A549 (cell line): Measurements from ENCODE around the gene ATL1. TPM values are rescaled to one million over a fixed set of nuclear protein-coding genes. Genes with fewer than 3 reads are reported as not detected.
A peak's percentile ranks its signal among the peaks of the same experiment; 100 is the strongest.

Experiments used
- ATAC-seq, 2 experiments: fragments of 200-7000 bp in 1 of 2; fragments of >200 bp in 1 of 2; cut with Nextera tagmentation in 1 of 2; cut with Tn5 transposase in 1 of 2; 3 replicates each; pipeline versions ENCODE4 v1.8.0 to v1.9.1; 2018 to 2020; ENCODE audit warnings: mild to moderate bottlenecking in 1 of 2, moderate library complexity in 1 of 2
- CTCF ChIA-PET: fragments of 300-600 bp; sonication (Branson Sonifier 250); formaldehyde crosslinking; extraction: SDS; loops from one replicate; lab custom pipeline; 2021; ENCODE audit warnings: antibody characterized with exemption, inconsistent platforms; lab: Yijun Ruan, JAX
- POLR2A ChIA-PET: fragments of 350-600 bp; formaldehyde crosslinking; extraction: SDS; loops from one replicate; lab custom pipeline; 2021; ENCODE audit warnings: antibody characterized with exemption, inconsistent platforms; lab: Yijun Ruan, JAX
- DNase-seq, 2 experiments: peaks; one replicate each; pipeline versions ENCODE4 v3.0.0 to v3.0.0-alpha.2; 2011 to 2016; ENCODE audit warnings: low read depth in 1 of 2, low spot score in 1 of 2
- FAIRE-seq: peaks from 2 replicates; lab custom pipeline; 2011; peaks lifted over from hg19 to GRCh38; lab: Jason Lieb, UNC
- H3K27ac ChIP-seq, 2 experiments: fragments of >200 bp; sonication (Bioruptor Twin); formaldehyde crosslinking; 3 replicates each; pipeline ENCODE4 v1.5.1; 2016 to 2017
- H3K4me1 ChIP-seq: fragments of >200 bp; sonication (Bioruptor Twin); formaldehyde crosslinking; 3 replicates; pipeline ENCODE4 v1.6.1; 2016
- H3K4me2 ChIP-seq: fragments of >200 bp; sonication (Bioruptor Twin); formaldehyde crosslinking; 3 replicates; pipeline ENCODE4 v1.6.1; 2016
- H3K4me3 ChIP-seq: fragments of >200 bp; sonication (Bioruptor Twin); formaldehyde crosslinking; 3 replicates; pipeline ENCODE4 v1.5.1; 2016
- H3K9me3 ChIP-seq: fragments of >200 bp; sonication (Bioruptor Twin); formaldehyde crosslinking; 3 replicates; pipeline ENCODE4 v1.6.1; 2016
- CBX2 ChIP-seq: fragments of 200-600 bp; sonication (generic); IDR thresholded peaks from 2 replicates; pipeline ENCODE4 v1.6.1; 2016; ENCODE audit warnings: low read depth, mild to moderate bottlenecking, borderline replicate concordance
- CEBPB ChIP-seq, 2 experiments: fragments of >200 bp in 1 of 2; sonication (Bioruptor Twin) in 1 of 2; formaldehyde crosslinking in 1 of 2; IDR thresholded peaks; 2 replicates each; pipeline ENCODE4 v1.6.1; 2012 to 2016
- EHMT2 ChIP-seq: fragments of 200-600 bp; sonication (generic); IDR thresholded peaks from 2 replicates; pipeline ENCODE4 v1.6.1; 2016; ENCODE audit warnings: antibody characterized with exemption, low read depth, mild to moderate bottlenecking, moderate library complexity
- EP300 ChIP-seq, 2 experiments: fragments of >200 bp; sonication (Bioruptor Twin); formaldehyde crosslinking; IDR thresholded peaks; 2 replicates in 1 of 2; 3 replicates in 1 of 2; pipeline ENCODE4 v1.6.1; 2016 to 2017
- FOSL2 ChIP-seq, 2 experiments: fragments of 450-650 bp in 1 of 2; fragments of >200 bp in 1 of 2; sonication (Bioruptor Twin) in 1 of 2; formaldehyde crosslinking; IDR thresholded peaks; 2 replicates each; pipeline versions ENCODE4 v1.5.0 to v1.6.1; 2016 to 2020; ENCODE audit warnings: mild to moderate bottlenecking in 1 of 2, moderate library complexity in 1 of 2
- GATA3 ChIP-seq: IDR thresholded peaks from 2 replicates; pipeline ENCODE4 v1.6.1; 2012; ENCODE audit warnings: borderline replicate concordance
- KDM1A ChIP-seq: fragments of 200-600 bp; sonication (generic); IDR thresholded peaks from 2 replicates; pipeline ENCODE4 v1.6.1; 2016; ENCODE audit warnings: low read depth, mild to moderate bottlenecking
- KDM5A ChIP-seq: fragments of 200-600 bp; sonication (generic); IDR thresholded peaks from 2 replicates; pipeline ENCODE4 v1.6.1; 2016; ENCODE audit warnings: antibody characterized with exemption, mild to moderate bottlenecking
- MYC ChIP-seq: IDR thresholded peaks from 2 replicates; pipeline ENCODE4 v1.6.1; 2012; ENCODE audit warnings: mild to moderate bottlenecking, inconsistent platforms, low read length, improper control_type of control experiment, borderline replicate concordance
- NFE2L2 ChIP-seq: fragments of 150-350 bp; conservative IDR thresholded peaks from 2 replicates; pipeline ENCODE4 v1.6.1; 2014; ENCODE audit warnings: low read length
- POLR2AphosphoS2 ChIP-seq: conservative IDR thresholded peaks from 2 replicates; pipeline ENCODE4 v1.6.1; 2012; ENCODE audit warnings: low read length, improper control_type of control experiment, inconsistent platforms
- RARB ChIP-seq: fragments of 250-450 bp; sonication (Bioruptor Pico); IDR thresholded peaks from 2 replicates; pipeline ENCODE4 v1.8.0; 2021; ENCODE audit warnings: mild to moderate bottlenecking, moderate library complexity
- RNF2 ChIP-seq: fragments of 200-600 bp; sonication (generic); IDR thresholded peaks from 2 replicates; pipeline ENCODE4 v1.6.1; 2016; ENCODE audit warnings: low read depth, mild to moderate bottlenecking, antibody characterized with exemption, moderate library complexity, borderline replicate concordance
- SMC3 ChIP-seq: fragments of >200 bp; sonication (Bioruptor Twin); formaldehyde crosslinking; IDR thresholded peaks from 3 replicates; pipeline ENCODE4 v1.6.1; 2018; ENCODE audit warnings: inconsistent platforms
- TFCP2L1 ChIP-seq: fragments of 250-450 bp; sonication (Bioruptor Pico); IDR thresholded peaks from 2 replicates; pipeline ENCODE4 v1.5.0; 2021; ENCODE audit warnings: mild to moderate bottlenecking
- WGBS: methylation state at CpG from one replicate; pipeline ENCODE4 v1.1.6; 2017; ENCODE audit errors: missing lambda C conversion rate; 5-methylcytosine and 5-hydroxymethylcytosine counted together
- polyA plus RNA-seq, 4 experiments: library from polyadenylated mRNA; depleted of rRNA in 3 of 4; stranded (reverse); fragments of >200 nt; fragmentation: RNase III in 1 of 4; extraction: RNeasy Plus Mini Kit Qiagen cat#74134 plus additional on column Dnase treatment in 1 of 4; gene quantifications; 2 replicates in 3 of 4; 3 replicates in 1 of 4; pipeline ENCODE4 v1.2.3, GENCODE V29; 2011 to 2017
- TF ChIP-seq, protein P1 (sequence below): fragments of >200 bp; sonication (Bioruptor Twin); formaldehyde crosslinking; IDR thresholded peaks from 2 replicates; pipeline ENCODE4 v1.6.1; 2016
- TF ChIP-seq, protein P2 (sequence below): fragments of 250-450 bp; sonication (Bioruptor Pico); IDR thresholded peaks from 2 replicates; pipeline ENCODE4 v1.5.0; 2020; ENCODE audit warnings: low read depth, mild to moderate bottlenecking, moderate library complexity
- TF ChIP-seq, protein P3 (sequence below): fragments of >200 bp; sonication (Bioruptor Twin); formaldehyde crosslinking; IDR thresholded peaks from 3 replicates; pipeline ENCODE4 v1.5.1; 2016
- TF ChIP-seq, protein P4 (sequence below): fragments of 250-450 bp; sonication (Bioruptor Pico); IDR thresholded peaks from 2 replicates; pipeline ENCODE4 v1.5.0; 2021; ENCODE audit warnings: mild to moderate bottlenecking, moderate library complexity, borderline replicate concordance

ATL1 gene
- polyA plus RNA-seq, 2 of the 4 experiments (the other 2 are of a cell fraction), result 4.7 to 5.1 TPM

DNA sequence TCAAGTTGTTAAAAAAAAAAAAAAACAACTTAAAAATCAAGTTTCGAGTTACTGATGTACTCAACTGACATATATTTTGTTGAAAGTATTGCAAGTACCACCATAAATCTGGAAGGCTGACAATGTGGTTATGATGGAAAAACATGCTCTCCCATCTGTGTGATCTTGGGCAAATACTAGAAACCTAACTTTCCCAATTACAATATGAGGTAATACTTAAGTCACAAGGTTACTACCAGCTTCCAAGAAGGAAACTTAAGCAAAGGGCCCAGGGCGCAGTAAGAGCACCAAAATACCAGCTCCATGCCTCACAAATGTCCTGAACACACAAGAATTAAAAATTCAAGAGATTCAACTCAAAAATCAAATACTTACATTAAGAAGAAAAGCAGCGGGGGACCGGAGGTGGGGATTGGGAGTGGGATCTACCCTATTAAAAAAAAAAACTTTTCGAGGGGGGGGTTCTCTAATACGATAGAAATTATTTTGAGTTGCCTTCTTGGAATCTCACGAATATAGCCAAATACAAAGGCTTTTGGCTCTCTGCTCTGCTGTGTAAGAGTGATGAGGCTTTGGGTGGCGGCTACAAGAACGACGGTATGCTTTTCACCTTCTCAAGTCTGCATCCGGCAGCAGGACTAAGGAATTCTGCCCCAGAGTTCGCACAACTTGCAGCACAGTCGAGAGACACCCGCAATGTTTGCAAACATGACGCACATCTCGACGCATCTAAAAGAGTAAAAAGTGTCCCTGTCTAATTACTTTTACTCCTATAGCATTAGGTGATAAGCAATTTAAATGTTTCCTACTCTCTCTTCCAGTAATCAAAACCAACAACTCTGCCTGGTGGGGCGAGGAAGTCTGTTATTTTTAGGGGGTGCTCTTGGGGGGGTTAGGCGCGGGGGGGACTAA is 107.1 kb downstream of the ATL1 start:
- TF ChIP-seq, protein P1, sequence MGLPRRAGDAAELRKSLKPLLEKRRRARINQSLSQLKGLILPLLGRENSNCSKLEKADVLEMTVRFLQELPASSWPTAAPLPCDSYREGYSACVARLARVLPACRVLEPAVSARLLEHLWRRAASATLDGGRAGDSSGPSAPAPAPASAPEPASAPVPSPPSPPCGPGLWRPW, result no peak
- TF ChIP-seq GATA3, result no peak
- TF ChIP-seq KDM1A, result no peak
- no peak for TF ChIP-seq CBX2
- no peak for TF ChIP-seq TFCP2L1 (CRISPR knock-in tag)
- no peak for TF ChIP-seq FOSL2 (IDR thresholded peaks at IDR 0.05)
- no peak for TF ChIP-seq FOSL2 (CRISPR knock-in tag; IDR thresholded peaks at IDR 0.05)
- no peak for TF ChIP-seq RARB
- no peak for TF ChIP-seq SMC3
- TF ChIP-seq, protein P2, sequence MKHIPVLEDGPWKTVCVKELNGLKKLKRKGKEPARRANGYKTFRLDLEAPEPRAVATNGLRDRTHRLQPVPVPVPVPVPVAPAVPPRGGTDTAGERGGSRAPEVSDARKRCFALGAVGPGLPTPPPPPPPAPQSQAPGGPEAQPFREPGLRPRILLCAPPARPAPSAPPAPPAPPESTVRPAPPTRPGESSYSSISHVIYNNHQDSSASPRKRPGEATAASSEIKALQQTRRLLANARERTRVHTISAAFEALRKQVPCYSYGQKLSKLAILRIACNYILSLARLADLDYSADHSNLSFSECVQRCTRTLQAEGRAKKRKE (CRISPR knock-in tag), result no peak
- TF ChIP-seq EHMT2, result no peak
- TF ChIP-seq NFE2L2, result no peak
- no peaks in the 10 kb centered on the region for H3K9me3 ChIP-seq
- H3K4me1 ChIP-seq, result peaks cover 16% of the 10 kb centered on the region
- WGBS, result 3% methylated on average over 20 of the region's 20 CpGs
- DNase-seq, result peak in 1 of 2 experiments; percentile 61
- FAIRE-seq, result no peak
- POLR2A ChIA-PET, result interaction anchor here (0.6 to 0.9 kb wide), 4 partner anchors 9 to 120 kb away, joined by 3 to 5 read pairs (median 4); no protein-coding TSS in a partner anchor
- CTCF ChIA-PET, result interaction anchor here (1.5 kb wide), 1 partner anchor 66 kb away, joined by 4 read pairs; no protein-coding TSS in a partner anchor
- H3K27ac ChIP-seq, result peak overlapping the region; percentile 87 to 96
- H3K4me2 ChIP-seq, result peak overlapping the region; percentile 85
- peak overlapping the region; percentile 74 for H3K4me3 ChIP-seq
- ATAC-seq, result peak in 1 of 2 experiments; percentile 51; a peak in 4 of 6 replicates

DNA sequence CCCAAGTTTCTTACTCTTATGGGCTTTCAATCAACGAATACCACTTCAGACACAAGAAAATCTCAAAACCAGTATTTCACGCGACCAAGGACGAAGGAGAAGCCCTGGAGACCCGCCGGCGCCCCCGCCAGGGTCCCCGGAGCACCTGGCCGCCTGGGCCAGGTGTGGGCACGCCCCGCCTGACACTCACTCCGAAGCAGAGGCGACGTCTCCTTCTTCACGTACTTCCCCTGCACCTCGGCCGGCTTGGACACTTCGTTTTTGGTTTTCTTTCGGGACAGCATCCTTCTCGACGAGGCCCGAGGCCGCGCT is 107.7 kb downstream of the ATL1 start:
- no peak for TF ChIP-seq MYC
- no peak for TF ChIP-seq POLR2AphosphoS2
- TF ChIP-seq, protein P1, result no peak
- no peak for TF ChIP-seq CEBPB (IDR thresholded peaks at IDR 0.05)
- no peak for TF ChIP-seq EP300 (IDR thresholded peaks at IDR 0.05)
- TF ChIP-seq GATA3, result no peak
- no peak for TF ChIP-seq KDM5A
- TF ChIP-seq CBX2, result no peak
- TF ChIP-seq, protein P3, sequence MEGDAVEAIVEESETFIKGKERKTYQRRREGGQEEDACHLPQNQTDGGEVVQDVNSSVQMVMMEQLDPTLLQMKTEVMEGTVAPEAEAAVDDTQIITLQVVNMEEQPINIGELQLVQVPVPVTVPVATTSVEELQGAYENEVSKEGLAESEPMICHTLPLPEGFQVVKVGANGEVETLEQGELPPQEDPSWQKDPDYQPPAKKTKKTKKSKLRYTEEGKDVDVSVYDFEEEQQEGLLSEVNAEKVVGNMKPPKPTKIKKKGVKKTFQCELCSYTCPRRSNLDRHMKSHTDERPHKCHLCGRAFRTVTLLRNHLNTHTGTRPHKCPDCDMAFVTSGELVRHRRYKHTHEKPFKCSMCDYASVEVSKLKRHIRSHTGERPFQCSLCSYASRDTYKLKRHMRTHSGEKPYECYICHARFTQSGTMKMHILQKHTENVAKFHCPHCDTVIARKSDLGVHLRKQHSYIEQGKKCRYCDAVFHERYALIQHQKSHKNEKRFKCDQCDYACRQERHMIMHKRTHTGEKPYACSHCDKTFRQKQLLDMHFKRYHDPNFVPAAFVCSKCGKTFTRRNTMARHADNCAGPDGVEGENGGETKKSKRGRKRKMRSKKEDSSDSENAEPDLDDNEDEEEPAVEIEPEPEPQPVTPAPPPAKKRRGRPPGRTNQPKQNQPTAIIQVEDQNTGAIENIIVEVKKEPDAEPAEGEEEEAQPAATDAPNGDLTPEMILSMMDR, result no peak
- TF ChIP-seq, protein P4, sequence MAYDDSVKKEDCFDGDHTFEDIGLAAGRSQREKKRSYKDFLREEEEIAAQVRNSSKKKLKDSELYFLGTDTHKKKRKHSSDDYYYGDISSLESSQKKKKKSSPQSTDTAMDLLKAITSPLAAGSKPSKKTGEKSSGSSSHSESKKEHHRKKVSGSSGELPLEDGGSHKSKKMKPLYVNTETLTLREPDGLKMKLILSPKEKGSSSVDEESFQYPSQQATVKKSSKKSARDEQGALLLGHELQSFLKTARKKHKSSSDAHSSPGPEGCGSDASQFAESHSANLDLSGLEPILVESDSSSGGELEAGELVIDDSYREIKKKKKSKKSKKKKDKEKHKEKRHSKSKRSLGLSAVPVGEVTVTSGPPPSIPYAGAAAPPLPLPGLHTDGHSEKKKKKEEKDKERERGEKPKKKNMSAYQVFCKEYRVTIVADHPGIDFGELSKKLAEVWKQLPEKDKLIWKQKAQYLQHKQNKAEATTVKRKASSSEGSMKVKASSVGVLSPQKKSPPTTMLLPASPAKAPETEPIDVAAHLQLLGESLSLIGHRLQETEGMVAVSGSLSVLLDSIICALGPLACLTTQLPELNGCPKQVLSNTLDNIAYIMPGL (CRISPR knock-in tag), result no peak
- TF ChIP-seq RNF2, result no peak
- TF ChIP-seq, all 56 proteins: peak for 0
- peak; percentile 56 to 67 for ATAC-seq
- WGBS, result under 1% methylated on average over 25 of the region's 25 CpGs
- peaks cover 16% of the 10 kb centered on the region for H3K4me1 ChIP-seq
- H3K9me3 ChIP-seq, result no peaks in the 10 kb centered on the region
- ChIA-PET CTCF (interaction anchor here (1.4 kb wide), 1 partner anchor 106 kb away, joined by 6 read pairs; no protein-coding TSS in a partner anchor), POLR2A (interaction anchor here (1.0 to 1.4 kb wide), 27 partner anchors 10 to 355 kb away, joined by 3 to 21 read pairs (median 4); partner anchors contain the start of genes ATL1, DMAC2L, L2HGDH and NIN)
- no peak for DNase-seq
- peak overlapping the region; percentile 85 for H3K4me2 ChIP-seq
- FAIRE-seq, result no peak
- H3K27ac ChIP-seq, result peak overlapping the region; percentile 87 to 96
- peak overlapping the region; percentile 74 for H3K4me3 ChIP-seq
